Peyer's patch (tissue), 4 donors: ENCODE results near the gene DIO3.

Source experiments
- CTCF ChIP-seq, 6 experiments: fragments of 450-650 bp in 4 of 6; fragments of 200-600 bp in 2 of 6; sonication (generic) in 1 of 6; IDR thresholded peaks; one replicate each; pipeline ENCODE4 v1.5.1; 2017 to 2019; ENCODE audit warnings: antibody characterized with exemption in 6 of 6, mild to moderate bottlenecking in 3 of 6, moderate library complexity in 1 of 6
- POLR2A ChIP-seq, 2 donors: fragments of 450-650 bp; IDR thresholded peaks; one replicate each; pipeline ENCODE4 v1.5.1; 2017; ENCODE audit warnings: antibody characterized with exemption in 2 of 2, mild to moderate bottlenecking in 2 of 2, moderate library complexity in 2 of 2

DNA sequence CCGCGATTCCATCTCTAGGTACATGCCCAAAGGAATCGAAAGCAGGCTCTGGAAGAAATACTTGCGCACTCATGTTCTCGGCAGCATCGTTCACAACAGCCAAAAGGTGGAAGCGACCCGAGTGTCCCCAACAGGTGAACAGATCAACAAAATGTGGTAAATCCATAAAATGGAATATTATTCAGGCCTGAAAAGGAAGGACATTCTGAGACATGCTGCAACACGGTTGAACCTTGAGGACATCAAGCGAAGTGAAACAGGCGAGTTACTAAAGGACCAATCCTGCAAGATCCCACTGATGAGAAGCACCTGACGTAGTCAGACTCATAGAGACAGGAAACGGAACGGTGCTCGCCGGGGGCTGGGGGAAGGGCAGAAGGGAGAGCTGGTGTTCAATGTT is 17.5 kb upstream of the DIO3 start:
- no peak for TF ChIP-seq POLR2A (IDR thresholded peaks at IDR 0.05)
- no peak for TF ChIP-seq CTCF (IDR thresholded peaks at IDR 0.05)
